ENCODE data around the gene COL16A1. TPM values are rescaled to one million over a fixed set of nuclear protein-coding genes. Genes with fewer than 3 reads are reported as not detected.

Gene COL16A1
- total RNA-seq, 1 donor from 2014 or later, result 0.51 TPM

- peak; percentile 32 for DNase-seq
Measured at GRCh38 chr1:31683997-31684396, 19.8 kb downstream of the COL16A1 start.

- DNase-seq, result no peak
Measured at GRCh38 chr1:31681415-31681814, 22.4 kb downstream of the COL16A1 start.

GRCh38 chr1:31679676-31680230, 24.1 kb downstream of the COL16A1 start:
- no peak for DNase-seq

- DNase-seq, result no peak
Measured at GRCh38 chr1:31679091-31679490, 24.7 kb downstream of the COL16A1 start.

GRCh38 chr1:31678681-31679080, 25.1 kb downstream of the COL16A1 start:
- no peak for DNase-seq

- DNase-seq, result no peak
Measured at GRCh38 chr1:31677949-31678348, 25.9 kb downstream of the COL16A1 start.

GRCh38 chr1:31677401-31677800, 26.4 kb downstream of the COL16A1 start:
- DNase-seq, result no peak

GRCh38 chr1:31675756-31676155, 28.1 kb downstream of the COL16A1 start:
- no peak for DNase-seq

GRCh38 chr1:31675161-31675560, 28.7 kb downstream of the COL16A1 start:
- DNase-seq, result no peak

- no peak for DNase-seq
Measured at GRCh38 chr1:31674626-31675025, 29.2 kb downstream of the COL16A1 start.

- DNase-seq, result no peak
Measured at GRCh38 chr1:31673433-31673832, 30.4 kb downstream of the COL16A1 start.

- no peak for DNase-seq
Measured at GRCh38 chr1:31672986-31673385, 30.8 kb downstream of the COL16A1 start.

- DNase-seq, result no peak
Measured at GRCh38 chr1:31671561-31672201, 32.1 kb downstream of the COL16A1 start.

GRCh38 chr1:31671147-31671546, 32.7 kb downstream of the COL16A1 start:
- no peak for DNase-seq

GRCh38 chr1:31670593-31670964, 33.2 kb downstream of the COL16A1 start:
- DNase-seq, result no peak

- DNase-seq, result peak; percentile 62
Measured at GRCh38 chr1:31669786-31670592, 33.8 kb downstream of the COL16A1 start.

- no peak for DNase-seq
Measured at GRCh38 chr1:31669433-31669785, 34.4 kb downstream of the COL16A1 start.

GRCh38 chr1:31668303-31668883, 35.4 kb downstream of the COL16A1 start:
- no peak for DNase-seq

- DNase-seq, result no peak
Measured at GRCh38 chr1:31667065-31667785, 36.6 kb downstream of the COL16A1 start.

GRCh38 chr1:31666263-31666963, 37.4 kb downstream of the COL16A1 start:
- DNase-seq, result no peak

- no peak for DNase-seq
Measured at GRCh38 chr1:31665234-31665878, 38.5 kb downstream of the COL16A1 start.

- DNase-seq, result no peak
Measured at GRCh38 chr1:31664528-31664927, 39.3 kb downstream of the COL16A1 start.

Data from dermis blood vessel endothelial cell (primary cell).